H1 (cell line): ENCODE results near the gene PDZD2. TPM values are rescaled to one million over a fixed set of nuclear protein-coding genes. Genes with fewer than 3 reads are reported as not detected.

Experiments
- BRCA1 ChIP-seq: IDR thresholded peaks from 2 replicates; pipeline ENCODE4 v1.6.1; 2012; ENCODE audit warnings: low read depth, low read length, improper control_type of control experiment
- CHD7 ChIP-seq: fragments of 300-600 bp; sonication (generic); IDR thresholded peaks from 2 replicates; pipeline ENCODE4 v1.7.1; 2012; ENCODE audit warnings: low read length, moderate library complexity, mild to moderate bottlenecking, inconsistent platforms; ENCODE audit not compliant: insufficient replicate concordance
- MAFK ChIP-seq: IDR thresholded peaks from 2 replicates; pipeline ENCODE4 v1.6.1; 2012; ENCODE audit warnings: low read depth, mild to moderate bottlenecking, improper control_type of control experiment, low read length
- NRF1 ChIP-seq: IDR thresholded peaks from 2 replicates; pipeline ENCODE4 v1.6.1; 2011; ENCODE audit warnings: mild to moderate bottlenecking, low read depth, low read length, improper control_type of control experiment
- RNF2 ChIP-seq: fragments of 200-900, 300-1000 bp; sonication (generic); IDR thresholded peaks from 2 replicates; pipeline ENCODE4 v1.7.1; 2016; ENCODE audit warnings: borderline replicate concordance, low read depth, mild to moderate bottlenecking, antibody characterized with exemption, low read length; ENCODE audit not compliant: poor library complexity, severe bottlenecking; ENCODE audit errors: missing control alignments
- RXRA ChIP-seq: IDR thresholded peaks from 2 replicates; pipeline ENCODE4 v1.6.1; 2011; ENCODE audit warnings: low read depth, mild to moderate bottlenecking, low read length, moderate library complexity; ENCODE audit not compliant: insufficient read depth
- SIN3A ChIP-seq, 2 experiments: IDR thresholded peaks in 1 of 2; conservative IDR thresholded peaks in 1 of 2; 2 replicates each; pipeline ENCODE4 v1.6.1; 2011 to 2012; ENCODE audit warnings: low read length in 2 of 2, improper control_type of control experiment in 1 of 2, low read depth in 1 of 2, mild to moderate bottlenecking in 1 of 2
- ZNF274 ChIP-seq: IDR thresholded peaks from 2 replicates; pipeline ENCODE4 v1.7.0; 2012; ENCODE audit warnings: low read length, borderline replicate concordance; ENCODE audit errors: extremely low read depth
- polyA plus RNA-seq, 7 experiments: library from polyadenylated mRNA; depleted of rRNA in 3 of 7; stranded (reverse) in 5 of 7; unstranded in 2 of 7; fragments of >200 nt in 5 of 7; fragments of 200-250 nt in 2 of 7; gene quantifications; 1 replicate in 5 of 7; 2 replicates in 1 of 7; 4 replicates in 1 of 7; pipeline versions ENCODE4 v1.2.1 to v1.2.3, GENCODE V29; 2011 to 2013; ENCODE audit warnings: missing spikeins in 2 of 7, mixed read lengths in 2 of 7
- total RNA-seq: library from RNA; stranded (reverse); fragmentation: NEBNext Ultra II Directional; extraction: Animal tissue kit (Norgen Biotek cat#: 25700); gene quantifications from 2 replicates; pipeline ENCODE4 v1.2.1, GENCODE V29; 2021

PDZD2 gene
- total and polyA plus RNA-seq, 2 of the 8 experiments (the other 6 are each of a cell fraction or from before 2014, with no cell fraction given): 1.2 to 6.8 TPM

GRCh38 chr5:31651241-31651640 is 12.3 kb downstream of the PDZD2 start (continued):
- TF ChIP-seq CHD7: no peak
- no peak for TF ChIP-seq RNF2
- no peak for TF ChIP-seq RXRA
- no peak for TF ChIP-seq SIN3A (conservative IDR thresholded peaks at IDR 0.05 in 1 of 2, IDR thresholded peaks at IDR 0.05 in 1 of 2; ENCODE audit: low read depth in 1 of 2, low read length in 2 of 2)
- no peak for TF ChIP-seq ZNF274
- TF ChIP-seq MAFK: no peak
- TF ChIP-seq BRCA1: no peak
- no peak for TF ChIP-seq NRF1
